ENCODE data around the gene CDK6. TPM values are rescaled to one million over a fixed set of nuclear protein-coding genes. Genes with fewer than 3 reads are reported as not detected.

The CDK6 gene
- total and polyA plus RNA-seq, 9 of the 15 experiments (the other 6 are each of a cell fraction or from before 2014, with no cell fraction given), result 7.6 to 109 (median 44.4) TPM

DNA sequence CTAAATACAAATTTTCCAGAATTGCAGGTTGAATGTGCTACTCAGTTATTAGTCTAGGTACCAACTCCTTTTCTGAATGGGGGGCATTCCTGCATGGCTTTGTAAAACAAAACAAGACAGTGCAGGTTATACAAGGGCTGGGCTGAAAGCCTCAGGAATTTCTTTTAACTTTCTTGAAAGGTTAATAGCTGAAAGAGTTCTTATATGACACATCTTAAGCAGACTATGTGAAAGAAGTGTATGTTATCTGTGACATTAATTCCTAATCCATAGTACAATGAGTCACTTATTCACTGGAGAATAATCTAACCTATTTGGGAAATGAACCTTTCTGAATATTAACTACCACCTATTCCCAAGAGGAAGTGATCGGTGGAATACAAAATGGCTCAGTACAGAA is 130.5 kb downstream of the CDK6 start (continued):
- TF ChIP-seq, protein P1, sequence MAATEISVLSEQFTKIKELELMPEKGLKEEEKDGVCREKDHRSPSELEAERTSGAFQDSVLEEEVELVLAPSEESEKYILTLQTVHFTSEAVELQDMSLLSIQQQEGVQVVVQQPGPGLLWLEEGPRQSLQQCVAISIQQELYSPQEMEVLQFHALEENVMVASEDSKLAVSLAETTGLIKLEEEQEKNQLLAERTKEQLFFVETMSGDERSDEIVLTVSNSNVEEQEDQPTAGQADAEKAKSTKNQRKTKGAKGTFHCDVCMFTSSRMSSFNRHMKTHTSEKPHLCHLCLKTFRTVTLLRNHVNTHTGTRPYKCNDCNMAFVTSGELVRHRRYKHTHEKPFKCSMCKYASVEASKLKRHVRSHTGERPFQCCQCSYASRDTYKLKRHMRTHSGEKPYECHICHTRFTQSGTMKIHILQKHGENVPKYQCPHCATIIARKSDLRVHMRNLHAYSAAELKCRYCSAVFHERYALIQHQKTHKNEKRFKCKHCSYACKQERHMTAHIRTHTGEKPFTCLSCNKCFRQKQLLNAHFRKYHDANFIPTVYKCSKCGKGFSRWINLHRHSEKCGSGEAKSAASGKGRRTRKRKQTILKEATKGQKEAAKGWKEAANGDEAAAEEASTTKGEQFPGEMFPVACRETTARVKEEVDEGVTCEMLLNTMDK (IDR thresholded peaks at IDR 0.05; ENCODE audit: borderline replicate concordance, insufficient read depth, low read depth, low read length, poor library complexity, severe bottlenecking), result no peak
- TF ChIP-seq LARP7 (IDR thresholded peaks at IDR 0.05), result no peak
- no peak for TF ChIP-seq ZNF77 (CRISPR knock-in tag; IDR thresholded peaks at IDR 0.05)
- no peak for TF ChIP-seq SMARCB1 (IDR thresholded peaks at IDR 0.05; ENCODE audit: insufficient read length, low read depth)
- no peak for TF ChIP-seq ZNF75A (CRISPR knock-in tag; IDR thresholded peaks at IDR 0.05)
- no peak for TF ChIP-seq ZNF311 (CRISPR knock-in tag; IDR thresholded peaks at IDR 0.05)
- no peak for TF ChIP-seq CBFA2T3 (IDR thresholded peaks at IDR 0.05)
- no peak for TF ChIP-seq TFAM (CRISPR knock-in tag; conservative IDR thresholded peaks at IDR 0.05)
- no peak for TF ChIP-seq ZNF41 (CRISPR knock-in tag; conservative IDR thresholded peaks at IDR 0.05)
- no peak for TF ChIP-seq C11orf30 (IDR thresholded peaks at IDR 0.05; ENCODE audit: low read depth)
- TF ChIP-seq CREM (IDR thresholded peaks at IDR 0.05; ENCODE audit: low read depth), result no peak
- no peak for TF ChIP-seq MYBL2 (IDR thresholded peaks at IDR 0.05; ENCODE audit: low read depth)
- no peak for TF ChIP-seq MYBL2 (CRISPR knock-in tag; IDR thresholded peaks at IDR 0.05; ENCODE audit: borderline replicate concordance)
- TF ChIP-seq CHD2 (IDR thresholded peaks at IDR 0.05; ENCODE audit: low read depth, low read length), result no peak
- no peak for TF ChIP-seq ATF2 (CRISPR knock-in tag; IDR thresholded peaks at IDR 0.05)

Measured in K562 (cell line).